Left colon (tissue), 2 donors: ENCODE results near the gene ADARB2. TPM values are rescaled to one million over a fixed set of nuclear protein-coding genes. Genes with fewer than 3 reads are reported as not detected.

Source experiments
- ATAC-seq: fragments of 200-7000 bp; cut with Tn5 transposase; one replicate; pipeline ENCODE4 v1.9.1; 2020; ENCODE audit warnings: mild to moderate bottlenecking, moderate library complexity
- DNase-seq, 2 donors: peaks; one replicate each; pipeline ENCODE4 v3.0.0-alpha.2; 2020
- intact Hi-C, 2 donors: fragments of 100-400 bp; cut with DNase I in 1 of 2; cut with micrococcal nuclease in 1 of 2; formaldehyde crosslinking; loops; one replicate each; pipeline versions ENCODE4 v1.11.2 to v1.14.0; 2022; cut with DNase I, micrococcal nuclease
- total RNA-seq, 2 donors: library from RNA; stranded (reverse); fragmentation: NEBNext Ultra II Directional; extraction: Animal tissue kit (Norgen Biotek cat#: 25700); gene quantifications; one replicate each; pipeline ENCODE4 v1.2.1, GENCODE V29; 2021
- donor health status: DM: no; HTN: no; CAD: no.
- donor health status: DM: yes; HTN: yes; CAD: no.

ADARB2 gene
- total RNA-seq, 2 donors from 2014 or later, result 0.21 to 0.73 TPM

DNA sequence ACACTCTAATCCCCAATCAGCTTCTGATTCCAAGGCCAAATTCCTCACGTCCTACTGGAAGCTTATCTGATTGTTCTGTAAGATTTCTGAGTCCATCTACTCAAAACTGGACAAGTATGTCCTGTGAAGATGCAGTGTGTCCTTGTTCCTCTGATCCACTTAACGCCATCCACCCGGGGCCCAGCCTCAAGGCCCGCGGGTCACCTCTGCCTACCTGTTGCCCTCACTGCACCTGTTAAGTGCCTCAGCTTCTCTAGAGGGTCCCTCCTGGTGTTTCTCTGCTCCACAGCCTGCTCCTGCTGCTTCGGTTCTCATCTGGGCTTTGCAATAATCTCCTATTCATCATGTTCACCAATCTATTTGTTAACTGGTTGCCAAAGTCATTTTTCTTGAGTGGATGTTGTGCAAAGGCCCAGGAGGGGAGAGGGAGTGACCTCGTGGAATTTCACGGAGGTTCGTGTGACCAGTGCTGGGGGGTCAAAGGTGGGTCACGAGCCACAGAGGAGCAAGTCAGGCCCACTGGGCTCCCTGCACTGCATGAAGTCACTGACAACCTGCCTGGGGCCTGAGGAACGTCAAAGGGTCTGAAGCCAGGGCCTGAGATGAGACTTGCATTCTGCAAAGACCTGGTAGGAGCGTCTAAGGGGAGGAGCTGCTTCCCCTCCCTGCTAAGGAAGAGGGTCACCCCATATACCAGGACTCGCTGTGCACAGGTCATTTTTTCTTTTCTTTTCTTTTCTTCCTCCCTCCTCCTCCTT lies 343.0 kb downstream of the ADARB2 start:
- intact Hi-C loops, result no loop called here
- no peak for ATAC-seq
- no peak for DNase-seq

GRCh38 chr10:1393481-1393880 lies 343.8 kb downstream of the ADARB2 start:
- DNase-seq (no peak), ATAC-seq (no peak)
- intact Hi-C loops, result no loop called here

GRCh38 chr10:1392127-1392526 lies 345.2 kb downstream of the ADARB2 start:
- ATAC-seq (no peak), DNase-seq (no peak)
- intact Hi-C loops, result no loop called here

GRCh38 chr10:1390200-1390599 lies 347.1 kb downstream of the ADARB2 start:
- intact Hi-C loops, result no loop called here
- DNase-seq (no peak), ATAC-seq (no peak)

DNA sequence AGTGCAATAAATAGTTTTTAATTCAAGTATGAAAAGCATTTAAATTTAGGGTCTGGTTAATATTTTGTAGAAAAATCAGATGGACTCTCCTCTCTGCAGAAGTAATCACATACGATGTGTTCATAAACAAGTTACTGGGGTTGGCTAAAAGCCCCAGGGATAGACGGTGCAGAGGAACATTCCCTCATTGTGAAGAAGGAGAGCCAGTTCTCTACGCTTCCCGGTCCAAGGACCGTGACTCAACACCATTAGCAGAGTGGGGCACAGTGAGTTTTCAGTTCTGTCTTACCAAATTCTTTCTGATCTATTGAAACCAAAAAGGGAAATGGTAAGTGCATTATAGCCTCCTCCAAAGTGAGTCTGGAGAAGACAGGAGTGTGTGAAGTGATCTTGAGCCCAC lies 353.3 kb downstream of the ADARB2 start:
- no peak for DNase-seq
- no peak for ATAC-seq
- intact Hi-C loops, result no loop called here

- no peak for DNase-seq
Measured at GRCh38 chr10:1382711-1383110, 354.6 kb downstream of the ADARB2 start.

DNA sequence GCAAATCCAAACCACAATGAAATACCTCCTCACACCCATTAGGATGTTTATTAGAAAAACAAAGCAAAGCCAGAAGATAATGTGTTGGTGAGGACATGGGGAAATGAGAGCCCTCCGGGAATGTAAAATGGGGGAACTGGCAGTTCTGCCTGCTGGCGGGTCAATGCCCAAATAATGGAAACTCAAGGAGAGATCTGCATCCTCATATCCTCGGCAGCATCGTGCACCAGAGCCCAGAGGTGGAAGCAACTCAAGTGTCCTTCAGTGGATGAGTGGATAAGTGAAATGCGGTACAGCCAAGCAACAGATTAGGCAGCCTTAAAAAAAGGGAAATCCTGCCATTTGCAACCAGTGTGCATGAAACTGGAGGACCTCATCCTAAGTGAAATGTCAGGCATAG lies 356.0 kb downstream of the ADARB2 start:
- intact Hi-C loops, result no loop called here
- no peak for DNase-seq
- ATAC-seq, result no peak

More at GRCh38 chr10:1382711-1383110, 354.6 kb downstream of the ADARB2 start:
- intact Hi-C loops, result no loop called here
- ATAC-seq, result no peak

- intact Hi-C loops, result no loop called here
- no peak for ATAC-seq
- no peak for DNase-seq
Measured at GRCh38 chr10:1380088-1380671, 357.1 kb downstream of the ADARB2 start.

DNA sequence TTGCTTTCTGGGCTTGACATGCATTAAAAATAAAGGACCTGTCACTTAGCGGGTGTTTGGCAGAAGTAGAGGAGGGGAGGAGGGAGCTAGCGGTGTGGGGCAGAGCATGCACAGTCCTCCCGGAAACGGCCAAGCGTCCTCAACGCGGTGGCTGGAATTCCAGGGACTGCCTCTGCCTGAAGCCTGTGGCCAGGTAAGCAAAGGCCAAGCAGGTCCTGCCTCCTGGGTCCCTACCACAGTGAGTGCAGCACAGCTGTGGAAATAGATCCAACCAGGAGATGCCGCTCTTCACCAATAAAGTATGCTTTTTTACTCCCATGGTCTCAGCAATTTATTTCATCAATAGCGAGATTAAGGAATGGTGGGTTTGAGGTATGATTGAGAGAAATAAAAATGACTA lies 357.7 kb downstream of the ADARB2 start:
- DNase-seq (no peak), ATAC-seq (no peak)
- intact Hi-C loops, result no loop called here

- ATAC-seq (no peak), DNase-seq (no peak)
- intact Hi-C loops, result no loop called here
Measured at GRCh38 chr10:1378473-1378872, 358.9 kb downstream of the ADARB2 start.

DNA sequence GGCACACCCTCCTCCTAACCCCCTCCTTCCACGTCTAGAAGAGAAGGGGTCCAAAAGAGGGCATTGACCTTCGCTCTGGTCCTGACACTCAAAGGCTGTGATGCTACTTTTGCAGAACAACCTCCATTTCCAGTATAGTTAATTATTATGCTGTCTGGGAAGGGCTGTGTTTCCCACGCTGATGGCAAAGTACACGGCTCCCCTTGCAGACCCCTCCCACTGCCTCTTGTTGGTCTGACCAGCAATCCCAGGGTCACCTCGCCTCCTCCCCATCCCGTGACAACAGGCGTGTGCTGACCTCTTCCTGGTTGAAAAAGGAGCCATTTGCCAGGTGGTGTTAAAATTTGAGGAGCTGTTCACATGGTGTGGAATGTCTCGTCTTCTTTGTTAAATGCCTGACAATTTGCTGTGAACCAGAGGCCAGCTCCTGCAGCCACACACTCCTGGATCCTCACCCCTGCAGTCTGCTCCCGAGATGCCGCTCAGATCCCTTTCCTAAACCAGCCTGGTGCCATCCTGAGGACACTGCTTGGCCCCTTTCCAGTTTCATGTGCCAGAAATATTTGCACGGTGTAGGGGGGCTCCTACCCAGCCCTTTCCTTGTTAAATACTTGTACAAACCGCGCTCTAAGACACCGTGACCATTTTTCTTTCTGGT lies 359.5 kb downstream of the ADARB2 start:
- ATAC-seq, result no peak
- no peak for DNase-seq
- intact Hi-C loops, result no loop called here

DNA sequence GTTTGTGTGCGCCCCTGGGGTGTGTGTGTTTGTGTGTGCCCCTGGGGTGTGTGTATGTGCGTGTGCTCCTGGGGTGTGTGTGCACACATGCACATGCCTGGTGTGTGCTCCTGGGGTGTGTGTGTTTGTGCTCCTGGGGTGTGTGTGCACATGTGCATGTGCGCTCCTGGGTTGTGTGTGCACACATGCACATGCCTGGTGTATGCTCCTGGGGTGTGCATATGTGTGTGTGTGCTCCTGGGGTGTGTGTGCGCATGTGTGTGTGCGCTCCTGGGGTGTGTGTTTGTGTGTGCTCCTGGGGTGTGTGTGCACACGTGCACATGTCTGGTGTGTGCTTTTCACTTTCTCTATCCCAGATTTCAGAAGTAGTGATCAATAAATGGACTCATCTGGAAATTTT lies 360.1 kb downstream of the ADARB2 start:
- DNase-seq (no peak), ATAC-seq (no peak)
- intact Hi-C loops, result no loop called here

- ATAC-seq, result no peak
- intact Hi-C loops, result no loop called here
- DNase-seq, result no peak
Measured at GRCh38 chr10:1376384-1376945, 360.9 kb downstream of the ADARB2 start.

- ATAC-seq (no peak), DNase-seq (no peak)
- intact Hi-C loops, result no loop called here
Measured at GRCh38 chr10:1375346-1376170, 361.8 kb downstream of the ADARB2 start.

- ATAC-seq (peak; percentile 48), DNase-seq (no peak)
- intact Hi-C loops, result no loop called here
Measured at GRCh38 chr10:1374511-1375345, 362.6 kb downstream of the ADARB2 start.

GRCh38 chr10:1373287-1373686 lies 364.0 kb downstream of the ADARB2 start:
- intact Hi-C loops, result no loop called here
- DNase-seq, result no peak
- no peak for ATAC-seq

DNA sequence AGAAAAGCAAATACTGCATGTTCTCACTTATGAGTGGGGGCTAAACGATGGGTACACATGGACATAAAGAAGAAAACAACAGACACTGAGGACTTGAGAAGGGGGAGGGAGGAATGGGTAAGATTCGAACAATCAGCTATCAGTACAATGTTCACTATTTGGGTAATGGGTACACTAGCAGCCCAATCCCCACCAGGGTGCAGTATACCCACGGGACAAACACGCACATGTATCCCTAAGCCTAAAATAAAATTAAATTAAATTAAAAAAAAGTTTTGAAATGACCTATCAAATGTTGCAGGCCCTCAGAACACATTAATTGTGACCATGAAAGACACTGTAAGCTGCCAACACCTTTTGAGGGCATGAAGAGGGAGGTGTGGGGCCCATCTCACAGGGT lies 365.1 kb downstream of the ADARB2 start:
- no peak for DNase-seq
- no peak for ATAC-seq
- intact Hi-C loops, result no loop called here

- intact Hi-C loops, result no loop called here
- ATAC-seq (no peak), DNase-seq (no peak)
Measured at GRCh38 chr10:1370298-1370697, 367.0 kb downstream of the ADARB2 start.
